Uterus (tissue), 2 donors: Measurements from ENCODE around the gene OR6C4.

Experiments
- POLR2A ChIP-seq, 2 donors: fragments of 450-650 bp; IDR thresholded peaks; one replicate each; pipeline ENCODE4 v1.6.1; 2016; ENCODE audit warnings: antibody characterized with exemption in 2 of 2, mild to moderate bottlenecking in 1 of 2, moderate library complexity in 1 of 2
- TF ChIP-seq, protein P1 (sequence below), 4 experiments: fragments of 200-600 bp in 2 of 4; fragments of 450-650 bp in 2 of 4; sonication (generic) in 2 of 4; IDR thresholded peaks; one replicate each; pipeline ENCODE4 v1.5.1; 2016 to 2019; ENCODE audit warnings: antibody characterized with exemption in 4 of 4, mild to moderate bottlenecking in 2 of 4, moderate library complexity in 1 of 4

DNA sequence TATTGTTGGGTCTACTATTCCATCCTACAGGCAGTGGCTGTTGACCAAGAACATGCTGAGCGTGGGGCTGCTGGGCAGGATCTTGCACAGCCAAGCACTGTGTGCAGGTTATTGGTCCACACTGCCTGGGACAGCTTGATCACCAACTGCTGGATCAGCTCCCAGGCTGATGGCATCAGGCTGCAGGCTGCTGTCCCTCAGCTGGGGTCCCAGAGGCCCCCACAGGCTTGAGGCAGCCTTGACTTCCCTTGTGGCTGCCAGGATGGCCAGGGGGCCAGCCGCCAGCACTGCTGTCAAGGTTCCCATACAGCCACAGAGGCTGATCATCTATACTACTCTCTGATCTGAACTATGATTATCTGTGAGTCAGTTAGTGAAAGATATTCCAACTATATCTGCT is 32.7 kb downstream of the OR6C4 start:
- TF ChIP-seq, protein P1, sequence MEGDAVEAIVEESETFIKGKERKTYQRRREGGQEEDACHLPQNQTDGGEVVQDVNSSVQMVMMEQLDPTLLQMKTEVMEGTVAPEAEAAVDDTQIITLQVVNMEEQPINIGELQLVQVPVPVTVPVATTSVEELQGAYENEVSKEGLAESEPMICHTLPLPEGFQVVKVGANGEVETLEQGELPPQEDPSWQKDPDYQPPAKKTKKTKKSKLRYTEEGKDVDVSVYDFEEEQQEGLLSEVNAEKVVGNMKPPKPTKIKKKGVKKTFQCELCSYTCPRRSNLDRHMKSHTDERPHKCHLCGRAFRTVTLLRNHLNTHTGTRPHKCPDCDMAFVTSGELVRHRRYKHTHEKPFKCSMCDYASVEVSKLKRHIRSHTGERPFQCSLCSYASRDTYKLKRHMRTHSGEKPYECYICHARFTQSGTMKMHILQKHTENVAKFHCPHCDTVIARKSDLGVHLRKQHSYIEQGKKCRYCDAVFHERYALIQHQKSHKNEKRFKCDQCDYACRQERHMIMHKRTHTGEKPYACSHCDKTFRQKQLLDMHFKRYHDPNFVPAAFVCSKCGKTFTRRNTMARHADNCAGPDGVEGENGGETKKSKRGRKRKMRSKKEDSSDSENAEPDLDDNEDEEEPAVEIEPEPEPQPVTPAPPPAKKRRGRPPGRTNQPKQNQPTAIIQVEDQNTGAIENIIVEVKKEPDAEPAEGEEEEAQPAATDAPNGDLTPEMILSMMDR (IDR thresholded peaks at IDR 0.05) = no peak
- TF ChIP-seq POLR2A (IDR thresholded peaks at IDR 0.05) = no peak
